H1 (cell line): ENCODE results near the gene ELMO1. TPM values are rescaled to one million over a fixed set of nuclear protein-coding genes. Genes with fewer than 3 reads are reported as not detected.

Source experiments
- CTCF ChIA-PET: fragments of 300-600 bp; sonication (Branson Sonifier 250); formaldehyde crosslinking; loops from one replicate; lab custom pipeline; 2021; ENCODE audit not compliant: partially characterized antibody; lab: Charles Lee
- POLR2A ChIA-PET: fragments of 300-600 bp; sonication (Branson Sonifier 250); formaldehyde crosslinking; loops from one replicate; lab custom pipeline; 2021; ENCODE audit warnings: inconsistent platforms; ENCODE audit not compliant: partially characterized antibody; lab: Charles Lee
- DNase-seq, 2 experiments: peaks; one replicate each; pipeline versions ENCODE4 v3.0.0 to v3.0.0-alpha.2; 2010 to 2022; ENCODE audit warnings: low spot score in 2 of 2, low read depth in 1 of 2, mixed read lengths in 1 of 2
- FAIRE-seq: peaks from 2 replicates; lab custom pipeline; 2011; peaks lifted over from hg19 to GRCh38; lab: Jason Lieb, UNC
- H2AFZ ChIP-seq: 2 replicates; pipeline ENCODE4 v1.8.1; 2012; ENCODE audit warnings: low read length, inconsistent platforms
- H2AK5ac ChIP-seq: 2 replicates; pipeline ENCODE4 v1.6.1; 2013; ENCODE audit warnings: low read depth, low read length
- H2BK120ac ChIP-seq: replicated peaks from 2 replicates; pipeline ENCODE3; 2013; ENCODE audit warnings: low read depth, low read length, inconsistent platforms
- H2BK12ac ChIP-seq: 2 replicates; pipeline ENCODE4 v1.6.1; 2013; ENCODE audit warnings: low read depth, low read length
- H2BK15ac ChIP-seq: 2 replicates; pipeline ENCODE4 v1.6.1; 2013; ENCODE audit warnings: low read length
- H2BK20ac ChIP-seq: 2 replicates; pipeline ENCODE4 v1.6.1; 2013; ENCODE audit warnings: low read length
- H2BK5ac ChIP-seq: 2 replicates; pipeline ENCODE4 v1.6.1; 2013; ENCODE audit warnings: low read depth, low read length
- H3K14ac ChIP-seq: 2 replicates; pipeline ENCODE4 v1.6.1; 2013; ENCODE audit warnings: inconsistent platforms; ENCODE audit not compliant: insufficient read length
- H3K18ac ChIP-seq: 2 replicates; pipeline ENCODE4 v1.6.1; 2013; ENCODE audit warnings: low read length; ENCODE audit errors: extremely low read depth
- H3K23ac ChIP-seq: 2 replicates; pipeline ENCODE4 v1.6.1; 2013; ENCODE audit warnings: inconsistent platforms; ENCODE audit not compliant: insufficient read length
- H3K23me2 ChIP-seq: 2 replicates; pipeline ENCODE4 v1.6.1; 2013; ENCODE audit warnings: low read depth, low read length
- H3K27ac ChIP-seq: 2 replicates; pipeline ENCODE4 v1.6.1; 2011; ENCODE audit warnings: low read depth, low read length, inconsistent platforms
- H3K27me3 ChIP-seq, 4 experiments: replicated peaks in 1 of 4; 1 replicate in 1 of 4; 2 replicates in 3 of 4; pipeline versions ENCODE4 v1.6.1 to v1.8.1; 2011 to 2013; ENCODE audit warnings: low read length in 3 of 4, mild to moderate bottlenecking in 3 of 4, inconsistent platforms in 2 of 4, mixed read lengths in 2 of 4, moderate library complexity in 1 of 4; ENCODE audit not compliant: control insufficient read depth in 3 of 4, insufficient read depth in 3 of 4; ENCODE audit errors: extremely low read depth in 1 of 4
- H3K36me3 ChIP-seq, 4 experiments: 2 replicates each; pipeline versions ENCODE4 v1.6.1 to v1.8.1; 2011 to 2013; ENCODE audit warnings: mild to moderate bottlenecking in 4 of 4, low read length in 3 of 4, moderate library complexity in 2 of 4, control low read depth in 1 of 4, inconsistent platforms in 1 of 4; ENCODE audit not compliant: insufficient read depth in 4 of 4, control insufficient read depth in 2 of 4
- H3K4ac ChIP-seq: replicated peaks from 2 replicates; pipeline ENCODE3; 2013; ENCODE audit warnings: low read length, low read depth, mixed read lengths, inconsistent platforms; ENCODE audit not compliant: insufficient read length
- H3K4me1 ChIP-seq, 4 experiments: replicated peaks in 1 of 4; 1 replicate in 1 of 4; 2 replicates in 3 of 4; pipeline versions ENCODE4 v1.6.1 to v1.8.1; 2011 to 2013; ENCODE audit warnings: low read length in 3 of 4, inconsistent platforms in 2 of 4, mixed read lengths in 1 of 4; ENCODE audit not compliant: insufficient read depth in 4 of 4, control insufficient read depth in 3 of 4
- H3K4me2 ChIP-seq, 2 experiments: 2 replicates each; pipeline versions ENCODE4 v1.6.1 to v1.8.1; 2011 to 2013; ENCODE audit warnings: low read depth in 2 of 2, low read length in 2 of 2, control low read depth in 1 of 2, inconsistent platforms in 1 of 2, mild to moderate bottlenecking in 1 of 2; ENCODE audit not compliant: insufficient read depth in 1 of 2
- H3K4me3 ChIP-seq, 4 experiments: fragments of 200-600, 300-600 bp in 1 of 4; sonication (generic), shearing (Covaris generic), sonication (Bioruptor Twin) in 1 of 4; 2 replicates each; pipeline versions ENCODE4 v1.5.1 to v1.8.1; 2011 to 2016; ENCODE audit warnings: low read length in 4 of 4, low read depth in 3 of 4, control low read depth in 2 of 4, inconsistent platforms in 2 of 4, mild to moderate bottlenecking in 2 of 4, mixed read lengths in 1 of 4, moderate library complexity in 1 of 4; ENCODE audit not compliant: insufficient read depth in 2 of 4; ENCODE audit errors: extremely low read depth in 1 of 4
- H3K56ac ChIP-seq: replicated peaks from 2 replicates; pipeline ENCODE3; 2013; ENCODE audit warnings: low read depth, mild to moderate bottlenecking, mixed read lengths, low read length, inconsistent platforms; ENCODE audit not compliant: insufficient read length
- H3K79me1 ChIP-seq: 2 replicates; pipeline ENCODE4 v1.6.1; 2013; ENCODE audit warnings: low read depth, low read length, control low read depth
- H3K79me2 ChIP-seq, 2 experiments: 2 replicates each; pipeline versions ENCODE4 v1.6.1 to v1.8.1; 2012 to 2013; ENCODE audit warnings: low read length in 2 of 2, mild to moderate bottlenecking in 2 of 2, inconsistent platforms in 1 of 2; ENCODE audit not compliant: insufficient read depth in 2 of 2, control insufficient read depth in 1 of 2
- H3K9ac ChIP-seq, 4 experiments: replicated peaks in 1 of 4; 1 replicate in 1 of 4; 2 replicates in 3 of 4; pipeline versions ENCODE4 v1.6.1 to v1.8.1; 2011 to 2013; ENCODE audit warnings: low read depth in 3 of 4, low read length in 3 of 4, control low read depth in 2 of 4, mild to moderate bottlenecking in 2 of 4, moderate library complexity in 2 of 4, inconsistent platforms in 1 of 4; ENCODE audit errors: extremely low read depth in 1 of 4
- H3K9me3 ChIP-seq, 2 experiments: 2 replicates each; pipeline versions ENCODE4 v1.6.1 to v1.8.1; 2012 to 2013; ENCODE audit warnings: mild to moderate bottlenecking in 2 of 2, moderate library complexity in 2 of 2, control low read depth in 1 of 2, inconsistent platforms in 1 of 2, low read depth in 1 of 2, low read length in 1 of 2, mixed read lengths in 1 of 2; ENCODE audit not compliant: insufficient read depth in 2 of 2
- H4K20me1 ChIP-seq, 2 experiments: replicated peaks in 1 of 2; 2 replicates each; pipeline versions ENCODE3 to v1.8.1; 2011 to 2013; ENCODE audit warnings: inconsistent platforms in 2 of 2, low read length in 2 of 2, mild to moderate bottlenecking in 1 of 2; ENCODE audit not compliant: insufficient read depth in 2 of 2, control insufficient read depth in 1 of 2
- H4K5ac ChIP-seq: 2 replicates; pipeline ENCODE4 v1.6.1; 2013; ENCODE audit warnings: low read length, low read depth, mixed read lengths, inconsistent platforms; ENCODE audit not compliant: insufficient read length
- H4K8ac ChIP-seq: 2 replicates; pipeline ENCODE4 v1.8.0; 2013; ENCODE audit warnings: mild to moderate bottlenecking, moderate library complexity, low read length, inconsistent platforms; ENCODE audit not compliant: insufficient read depth; ENCODE audit errors: extremely low read depth
- H4K91ac ChIP-seq: replicated peaks from 2 replicates; pipeline ENCODE3; 2013; ENCODE audit warnings: low read length, mixed read lengths, inconsistent platforms; ENCODE audit not compliant: insufficient read length
- BCL11A ChIP-seq, 2 experiments: IDR thresholded peaks; one replicate each; pipeline ENCODE4 v1.6.1; 2011; ENCODE audit warnings: low read depth in 2 of 2, low read length in 2 of 2, mild to moderate bottlenecking in 2 of 2
- MAX ChIP-seq: IDR thresholded peaks from 2 replicates; pipeline ENCODE4 v1.6.1; 2012; ENCODE audit warnings: inconsistent platforms
- RBBP5 ChIP-seq: IDR thresholded peaks from 2 replicates; pipeline ENCODE4 v1.7.1; 2012; ENCODE audit warnings: low read depth, mild to moderate bottlenecking, inconsistent platforms, low read length, moderate library complexity, borderline replicate concordance
- WGBS, 2 experiments: shearing (Covaris generic) in 1 of 2; methylation state at CpG; one replicate each; pipeline versions ENCODE4 v1.1.6 to v1.1.7; 2013 to 2015; ENCODE audit warnings: low lambda C conversion rate in 2 of 2, mixed read lengths in 2 of 2, inconsistent platforms in 1 of 2, low coverage in 1 of 2, missing lambda C conversion rate in 1 of 2; ENCODE audit not compliant: insufficient replicate concordance in 2 of 2, insufficient coverage in 1 of 2, insufficient read length in 1 of 2; ENCODE audit errors: extremely low coverage in 1 of 2, missing lambda C conversion rate in 1 of 2; 5-methylcytosine and 5-hydroxymethylcytosine counted together
- polyA plus RNA-seq, 7 experiments: library from polyadenylated mRNA; depleted of rRNA in 3 of 7; stranded (reverse) in 5 of 7; unstranded in 2 of 7; fragments of >200 nt in 5 of 7; fragments of 200-250 nt in 2 of 7; gene quantifications; 1 replicate in 5 of 7; 2 replicates in 1 of 7; 4 replicates in 1 of 7; pipeline versions ENCODE4 v1.2.1 to v1.2.3, GENCODE V29; 2011 to 2013; ENCODE audit warnings: missing spikeins in 2 of 7, mixed read lengths in 2 of 7
- total RNA-seq: library from RNA; stranded (reverse); fragmentation: NEBNext Ultra II Directional; extraction: Animal tissue kit (Norgen Biotek cat#: 25700); gene quantifications from 2 replicates; pipeline ENCODE4 v1.2.1, GENCODE V29; 2021

The ELMO1 gene
- total and polyA plus RNA-seq, 2 of the 8 experiments (the other 6 are each of a cell fraction or from before 2014, with no cell fraction given) = 18.4 to 21.0 TPM

- Histone ChIP-seq H3K9ac (no peak overlapping the region), H2AK5ac (no peak overlapping the region), H4K91ac (no peak overlapping the region), H2BK15ac (no peak overlapping the region), H2BK12ac (no peak overlapping the region), H3K27ac (no peak overlapping the region), H3K56ac (no peak overlapping the region), H3K79me1 (no peaks in the 10 kb centered on the region), H3K23me2 (no peaks in the 10 kb centered on the region), H4K5ac (no peak overlapping the region), H2AFZ (no peak overlapping the region), H3K23ac (no peak overlapping the region), H3K9me3 (no peaks in the 10 kb centered on the region), H4K20me1 (no peaks in the 10 kb centered on the region), H4K8ac (no peak overlapping the region), H3K36me3 (no peaks in the 10 kb centered on the region), H2BK120ac (no peak overlapping the region), H3K4me3 (no peak overlapping the region), H3K14ac (no peak overlapping the region), H2BK5ac (no peak overlapping the region; the same call in 1 of the 2 replicates), H3K4me1 (peaks cover 0 to 16% (median 3%) of the 10 kb centered on the region in 4 experiments; a peak in 5 of 7 replicates), H3K27me3 (no peaks in the 10 kb centered on the region), H3K4ac (no peak overlapping the region), H3K79me2 (no peaks in the 10 kb centered on the region; a peak in 1 of 4 replicates), H2BK20ac (no peak overlapping the region), H3K4me2 (no peak overlapping the region), H3K18ac (no peak overlapping the region)
- POLR2A ChIA-PET = no interaction called here
- CTCF ChIA-PET = interaction anchor here (0.8 to 4.1 kb wide), 26 partner anchors 8 to 447 kb away, joined by 3 to 31 read pairs (median 7); partner anchors contain the start of gene ELMO1
- FAIRE-seq = no peak
- no peak for DNase-seq
- WGBS, 2 experiments = 89% methylated on average over 4 of the region's 4 CpGs; no CpG with 5 or more reads in 1 of the 2 experiments
- no peak for TF ChIP-seq BCL11A (IDR thresholded peaks at IDR 0.05; ENCODE audit: low read depth in 2 of 2, low read length in 2 of 2)
- TF ChIP-seq RBBP5 = no peak
- TF ChIP-seq MAX = no peak
Measured at GRCh38 chr7:37283716-37284115, 164.9 kb downstream of the ELMO1 start.
